ENCODE results near the gene DUSP15. TPM values are rescaled to one million over a fixed set of nuclear protein-coding genes. Genes with fewer than 3 reads are reported as not detected.

DUSP15 gene
- total and polyA plus RNA-seq, 4 donors: 7.8 to 31.0 (median 20.4) TPM

- Histone ChIP-seq H3K4me3 (ENCODE audit: low read depth, low read length) (peak overlapping the region; percentile 33), H3K4me1 (ENCODE audit: control insufficient read depth, insufficient read depth, low read length) (peaks cover 22% of the 10 kb centered on the region), H3K36me3 (ENCODE audit: control insufficient read depth, insufficient read depth, low read length) (peaks cover 21% of the 10 kb centered on the region), H3K27me3 (ENCODE audit: control insufficient read depth, insufficient read depth, low read length) (no peaks in the 10 kb centered on the region), H3K9me3 (ENCODE audit: control insufficient read depth, insufficient read depth, low read length) (no peaks in the 10 kb centered on the region), H3K27ac (ENCODE audit: low read depth, low read length) (no peak overlapping the region)
- under 1% methylated on average over 59 of the region's 60 CpGs for WGBS (ENCODE audit: insufficient coverage)
- peak in 4 of 6 donors; percentile 33 to 93 (median 70) for DNase-seq (ENCODE audit: low read depth in 4 of 6, low spot score in 6 of 6)
Measured at GRCh38 chr20:31861385-31862156, 8.8 kb downstream of the DUSP15 start.

GRCh38 chr20:31861135-31861384 is 9.3 kb downstream of the DUSP15 start:
- WGBS (ENCODE audit: insufficient coverage): under 1% methylated on average over 20 of the region's 20 CpGs
- Histone ChIP-seq H3K9me3 (ENCODE audit: control insufficient read depth, insufficient read depth, low read length) (no peaks in the 10 kb centered on the region), H3K4me3 (ENCODE audit: low read depth, low read length) (peak overlapping the region; percentile 33), H3K27me3 (ENCODE audit: control insufficient read depth, insufficient read depth, low read length) (no peaks in the 10 kb centered on the region), H3K4me1 (ENCODE audit: control insufficient read depth, insufficient read depth, low read length) (peaks cover 22% of the 10 kb centered on the region), H3K27ac (ENCODE audit: low read depth, low read length) (no peak overlapping the region), H3K36me3 (ENCODE audit: control insufficient read depth, insufficient read depth, low read length) (peaks cover 21% of the 10 kb centered on the region)
- peak in 2 of 6 donors; percentile 40 to 60 for DNase-seq (ENCODE audit: low read depth in 4 of 6, low spot score in 6 of 6)

- peaks cover 19% of the 10 kb centered on the region for H3K36me3 ChIP-seq (ENCODE audit: control insufficient read depth, insufficient read depth, low read length)
- peak overlapping the region; percentile 33 for H3K4me3 ChIP-seq (ENCODE audit: low read depth, low read length)
- no peaks in the 10 kb centered on the region for H3K9me3 ChIP-seq (ENCODE audit: control insufficient read depth, insufficient read depth, low read length)
- WGBS (ENCODE audit: insufficient coverage): 2% methylated on average over 14 of the region's 15 CpGs
- peak in 1 of 6 donors; percentile 21 for DNase-seq (ENCODE audit: low read depth in 4 of 6, low spot score in 6 of 6)
- H3K27me3 ChIP-seq (ENCODE audit: control insufficient read depth, insufficient read depth, low read length): no peaks in the 10 kb centered on the region
- H3K27ac ChIP-seq (ENCODE audit: low read depth, low read length): no peak overlapping the region
- peaks cover 22% of the 10 kb centered on the region for H3K4me1 ChIP-seq (ENCODE audit: control insufficient read depth, insufficient read depth, low read length)
Measured at GRCh38 chr20:31860390-31861134, 9.8 kb downstream of the DUSP15 start.

GRCh38 chr20:31859998-31860380 is 10.3 kb downstream of the DUSP15 start:
- Histone ChIP-seq H3K36me3 (ENCODE audit: control insufficient read depth, insufficient read depth, low read length) (peaks cover 18% of the 10 kb centered on the region), H3K27me3 (ENCODE audit: control insufficient read depth, insufficient read depth, low read length) (no peaks in the 10 kb centered on the region), H3K4me3 (ENCODE audit: low read depth, low read length) (no peak overlapping the region), H3K4me1 (ENCODE audit: control insufficient read depth, insufficient read depth, low read length) (peaks cover 22% of the 10 kb centered on the region), H3K27ac (ENCODE audit: low read depth, low read length) (no peak overlapping the region), H3K9me3 (ENCODE audit: control insufficient read depth, insufficient read depth, low read length) (no peaks in the 10 kb centered on the region)
- WGBS (ENCODE audit: insufficient coverage): 61% methylated on average over 3 of the region's 7 CpGs
- no peak for DNase-seq (ENCODE audit: low read depth in 4 of 6, low spot score in 6 of 6)

- DNase-seq (ENCODE audit: low read depth in 4 of 6, low spot score in 6 of 6): no peak
- peaks cover 22% of the 10 kb centered on the region for H3K4me1 ChIP-seq (ENCODE audit: control insufficient read depth, insufficient read depth, low read length)
- peaks cover 13% of the 10 kb centered on the region for H3K36me3 ChIP-seq (ENCODE audit: control insufficient read depth, insufficient read depth, low read length)
- 100% methylated on average over 3 of the region's 5 CpGs for WGBS (ENCODE audit: insufficient coverage)
- no peak overlapping the region for H3K27ac ChIP-seq (ENCODE audit: low read depth, low read length)
- H3K4me3 ChIP-seq (ENCODE audit: low read depth, low read length): no peak overlapping the region
- no peaks in the 10 kb centered on the region for H3K9me3 ChIP-seq (ENCODE audit: control insufficient read depth, insufficient read depth, low read length)
- H3K27me3 ChIP-seq (ENCODE audit: control insufficient read depth, insufficient read depth, low read length): no peaks in the 10 kb centered on the region
Measured at GRCh38 chr20:31859266-31859997, 10.9 kb downstream of the DUSP15 start.

GRCh38 chr20:31858760-31859083 is 11.6 kb downstream of the DUSP15 start:
- DNase-seq (ENCODE audit: low read depth in 4 of 6, low spot score in 6 of 6): no peak
- H3K27me3 ChIP-seq (ENCODE audit: control insufficient read depth, insufficient read depth, low read length): no peaks in the 10 kb centered on the region

GRCh38 chr20:31857861-31858759 is 12.2 kb downstream of the DUSP15 start:
- no peak overlapping the region for H3K4me3 ChIP-seq (ENCODE audit: low read depth, low read length)
- H3K27me3 ChIP-seq (ENCODE audit: control insufficient read depth, insufficient read depth, low read length): no peaks in the 10 kb centered on the region
- no peak overlapping the region for H3K27ac ChIP-seq (ENCODE audit: low read depth, low read length)
- DNase-seq (ENCODE audit: low read depth in 4 of 6, low spot score in 6 of 6): no peak
- 75% methylated on average over 14 of the region's 15 CpGs for WGBS (ENCODE audit: insufficient coverage)
- no peaks in the 10 kb centered on the region for H3K9me3 ChIP-seq (ENCODE audit: control insufficient read depth, insufficient read depth, low read length)
- H3K4me1 ChIP-seq (ENCODE audit: control insufficient read depth, insufficient read depth, low read length): peaks cover 22% of the 10 kb centered on the region
- peaks cover 2% of the 10 kb centered on the region for H3K36me3 ChIP-seq (ENCODE audit: control insufficient read depth, insufficient read depth, low read length)

More at GRCh38 chr20:31858760-31859083, 11.6 kb downstream of the DUSP15 start:
- Histone ChIP-seq H3K36me3 (ENCODE audit: control insufficient read depth, insufficient read depth, low read length) (peaks cover 8% of the 10 kb centered on the region), H3K9me3 (ENCODE audit: control insufficient read depth, insufficient read depth, low read length) (no peaks in the 10 kb centered on the region), H3K4me3 (ENCODE audit: low read depth, low read length) (no peak overlapping the region), H3K27ac (ENCODE audit: low read depth, low read length) (no peak overlapping the region), H3K4me1 (ENCODE audit: control insufficient read depth, insufficient read depth, low read length) (peaks cover 22% of the 10 kb centered on the region)
- WGBS (ENCODE audit: insufficient coverage): 83% methylated on average over 1 of the region's 3 CpGs

- WGBS (ENCODE audit: insufficient coverage): 73% methylated on average over 3 of the region's 3 CpGs
- Histone ChIP-seq H3K36me3 (ENCODE audit: control insufficient read depth, insufficient read depth, low read length) (no peaks in the 10 kb centered on the region), H3K27me3 (ENCODE audit: control insufficient read depth, insufficient read depth, low read length) (no peaks in the 10 kb centered on the region), H3K4me3 (ENCODE audit: low read depth, low read length) (no peak overlapping the region), H3K9me3 (ENCODE audit: control insufficient read depth, insufficient read depth, low read length) (no peaks in the 10 kb centered on the region), H3K27ac (ENCODE audit: low read depth, low read length) (no peak overlapping the region), H3K4me1 (ENCODE audit: control insufficient read depth, insufficient read depth, low read length) (peaks cover 18% of the 10 kb centered on the region)
- DNase-seq (ENCODE audit: low read depth in 4 of 6, low spot score in 6 of 6): no peak
Measured at GRCh38 chr20:31856516-31856915, 13.8 kb downstream of the DUSP15 start.

- H3K27me3 ChIP-seq (ENCODE audit: control insufficient read depth, insufficient read depth, low read length): peaks cover 18% of the 10 kb centered on the region
- no peak for DNase-seq (ENCODE audit: low read depth in 4 of 6, low spot score in 6 of 6)
- peaks cover 5% of the 10 kb centered on the region for H3K4me1 ChIP-seq (ENCODE audit: control insufficient read depth, insufficient read depth, low read length)
- no peaks in the 10 kb centered on the region for H3K36me3 ChIP-seq (ENCODE audit: control insufficient read depth, insufficient read depth, low read length)
- no peak overlapping the region for H3K4me3 ChIP-seq (ENCODE audit: low read depth, low read length)
- WGBS (ENCODE audit: insufficient coverage): 80% methylated on average over 6 of the region's 7 CpGs
- no peaks in the 10 kb centered on the region for H3K9me3 ChIP-seq (ENCODE audit: control insufficient read depth, insufficient read depth, low read length)
- no peak overlapping the region for H3K27ac ChIP-seq (ENCODE audit: low read depth, low read length)
Measured at GRCh38 chr20:31853481-31853880, 16.8 kb downstream of the DUSP15 start.
